Glomerular visceral epithelial cell (primary cell): ENCODE results near the gene PSORS1C2.
"Not testable (repeated sequence)": the region's sequence is repeated elsewhere in the genome, so short reads cannot be mapped to it uniquely, and the experiment has no call there.

Source experiments
- DNase-seq: peaks from one replicate; pipeline ENCODE4 v3.0.0-alpha.2; 2016; ENCODE audit errors: extremely low spot score

Gene PSORS1C2

GRCh38 chr6:31138982-31139381 is at the start of gene PSORS1C2:
Gene PSORS1C2, minus strand, starts transcription at chr6:31139066. Its CDS starts 40 bp downstream, at chr6:31139026.
- no peak for DNase-seq

- no peak for DNase-seq
These were observed 48.9 kb upstream of the PSORS1C2 start for GRCh38 chr6:31187780-31188194.

- DNase-seq = peak; percentile 96
These were observed 47.3 kb upstream of the PSORS1C2 start for GRCh38 chr6:31186052-31186734.

GRCh38 chr6:31185695-31186051 is 46.8 kb upstream of the PSORS1C2 start:
- DNase-seq = not testable (repeated sequence)

- not testable (repeated sequence) for DNase-seq
These were observed 45.0 kb upstream of the PSORS1C2 start for GRCh38 chr6:31183859-31184258.

GRCh38 chr6:31183287-31183686 is 44.4 kb upstream of the PSORS1C2 start:
- DNase-seq = not testable (repeated sequence)

GRCh38 chr6:31180500-31180899 is 41.6 kb upstream of the PSORS1C2 start:
- no peak for DNase-seq

- DNase-seq = no peak
These were observed 41.0 kb upstream of the PSORS1C2 start for GRCh38 chr6:31179896-31180295.

- no peak for DNase-seq
These were observed 40.1 kb upstream of the PSORS1C2 start for GRCh38 chr6:31179042-31179386.

GRCh38 chr6:31178143-31179041 is 39.5 kb upstream of the PSORS1C2 start:
- no peak for DNase-seq

- peak; percentile 67 for DNase-seq
These were observed 37.1 kb upstream of the PSORS1C2 start for GRCh38 chr6:31175971-31176370.

- DNase-seq = no peak
These were observed 35.5 kb upstream of the PSORS1C2 start for GRCh38 chr6:31174378-31174777.

GRCh38 chr6:31173406-31173805 is 34.5 kb upstream of the PSORS1C2 start:
- no peak for DNase-seq

GRCh38 chr6:31172973-31173384 is 34.1 kb upstream of the PSORS1C2 start:
- no peak for DNase-seq

GRCh38 chr6:31171931-31172905 is 33.4 kb upstream of the PSORS1C2 start:
- DNase-seq = no peak

- DNase-seq = no peak
These were observed 32.3 kb upstream of the PSORS1C2 start for GRCh38 chr6:31170987-31171671.

GRCh38 chr6:31170600-31170881 is 31.7 kb upstream of the PSORS1C2 start, which contains the start of gene POU5F1:
Gene POU5F1, minus strand, starts transcription at chr6:31170682. Its CDS starts 62 bp downstream, at chr6:31170620.
- DNase-seq = no peak

- DNase-seq = not testable (repeated sequence)
These were observed 31.2 kb upstream of the PSORS1C2 start for GRCh38 chr6:31169858-31170599.

- no peak for DNase-seq
These were observed 30.4 kb upstream of the PSORS1C2 start for GRCh38 chr6:31169123-31169857.

GRCh38 chr6:31168606-31169005 is 29.7 kb upstream of the PSORS1C2 start:
- DNase-seq = no peak
